IMR-90 (cell line): ENCODE measurements around the gene FAM78B. TPM values are rescaled to one million over a fixed set of nuclear protein-coding genes. Genes with fewer than 3 reads are reported as not detected.

Experiments used
- ATAC-seq: fragments of 200-7000 bp; cut with Tn5 transposase; 2 replicates; pipeline ENCODE4 v1.9.1; 2020; ENCODE audit warnings: low read depth, mild to moderate bottlenecking, moderate library complexity
- BruUV-seq: library from RNA; stranded (reverse); fragments of 400-500 nt; replicated peaks from 2 replicates; lab custom pipeline; 2021; lab: Mats Ljungman, UMichigan
- CTCF ChIA-PET: fragments of 300-600 bp; formaldehyde crosslinking; extraction: SDS; loops from one replicate; lab custom pipeline; 2021; ENCODE audit warnings: antibody characterized with exemption; lab: Yijun Ruan, JAX
- POLR2A ChIA-PET: fragments of 300-600 bp; sonication (Branson Sonifier 250); formaldehyde crosslinking; loops from one replicate; lab custom pipeline; 2022; ENCODE audit warnings: antibody characterized with exemption; ENCODE audit not compliant: unreplicated experiment; lab: Charles Lee
- DNase-seq: peaks from one replicate; pipeline ENCODE4 v3.0.0; 2013
- H2AFZ ChIP-seq: replicated peaks from 2 replicates; pipeline ENCODE3; 2013; ENCODE audit warnings: low read length, mild to moderate bottlenecking; ENCODE audit not compliant: poor library complexity
- H2AK5ac ChIP-seq: 2 replicates; pipeline ENCODE4 v1.6.1; 2013; ENCODE audit warnings: low read depth, low read length, inconsistent platforms
- H2AK9ac ChIP-seq: replicated peaks from 2 replicates; pipeline ENCODE3; 2013; ENCODE audit warnings: mild to moderate bottlenecking, low read depth, low read length, moderate library complexity; ENCODE audit not compliant: poor library complexity
- H2BK120ac ChIP-seq: 2 replicates; pipeline ENCODE4 v1.6.1; 2013; ENCODE audit warnings: low read depth, low read length, inconsistent platforms
- H2BK15ac ChIP-seq: 3 replicates; pipeline ENCODE4 v1.6.1; 2013; ENCODE audit warnings: low read depth, low read length, inconsistent platforms
- H2BK20ac ChIP-seq: 2 replicates; pipeline ENCODE4 v1.6.1; 2013; ENCODE audit warnings: low read depth, mild to moderate bottlenecking, inconsistent platforms, low read length, moderate library complexity
- H2BK5ac ChIP-seq: 2 replicates; pipeline ENCODE4 v1.6.1; 2013; ENCODE audit warnings: mild to moderate bottlenecking, low read depth, low read length, inconsistent platforms; ENCODE audit not compliant: poor library complexity, severe bottlenecking
- H3K14ac ChIP-seq: replicated peaks from 2 replicates; pipeline ENCODE4 v1.6.1; 2013; ENCODE audit warnings: low read depth, low read length, inconsistent platforms
- H3K18ac ChIP-seq: 2 replicates; pipeline ENCODE4 v1.6.1; 2013; ENCODE audit warnings: low read depth, low read length, control low read depth
- H3K23ac ChIP-seq: 2 replicates; pipeline ENCODE4 v1.6.1; 2013; ENCODE audit warnings: low read depth, low read length, inconsistent platforms
- H3K27ac ChIP-seq: 2 replicates; pipeline ENCODE4 v1.5.1; 2013; ENCODE audit warnings: mild to moderate bottlenecking, control low read depth, low read length; ENCODE audit not compliant: insufficient read depth
- H3K27me3 ChIP-seq: 2 replicates; pipeline ENCODE4 v1.6.1; 2013; ENCODE audit warnings: low read length; ENCODE audit not compliant: control insufficient read depth, insufficient read depth
- H3K36me3 ChIP-seq: 2 replicates; pipeline ENCODE4 v1.6.1; 2013; ENCODE audit warnings: low read length, mixed read lengths; ENCODE audit not compliant: control insufficient read depth, insufficient read depth
- H3K4ac ChIP-seq: 2 replicates; pipeline ENCODE4 v1.6.1; 2013; ENCODE audit warnings: low read depth, low read length, inconsistent platforms
- H3K4me1 ChIP-seq: 2 replicates; pipeline ENCODE4 v1.6.1; 2013; ENCODE audit warnings: low read length, mixed read lengths; ENCODE audit not compliant: control insufficient read depth, insufficient read depth
- H3K4me2 ChIP-seq: 2 replicates; pipeline ENCODE4 v1.6.1; 2013; ENCODE audit warnings: low read depth, mild to moderate bottlenecking, control low read depth, low read length, moderate library complexity
- H3K4me3 ChIP-seq: 2 replicates; pipeline ENCODE4 v1.5.1; 2013; ENCODE audit warnings: low read depth, mild to moderate bottlenecking, control low read depth, low read length, moderate library complexity; ENCODE audit not compliant: insufficient read depth
- H3K56ac ChIP-seq: 2 replicates; pipeline ENCODE4 v1.6.1; 2013; ENCODE audit warnings: low read length, inconsistent platforms; ENCODE audit not compliant: insufficient read depth; ENCODE audit errors: extremely low read depth
- H3K79me1 ChIP-seq, 2 experiments: 2 replicates each; pipeline ENCODE4 v1.6.1; 2013; ENCODE audit warnings: low read length in 2 of 2, inconsistent platforms in 1 of 2, low read depth in 1 of 2
- H3K9ac ChIP-seq: 2 replicates; pipeline ENCODE4 v1.6.1; 2013; ENCODE audit warnings: low read depth, low read length, control low read depth
- H3K9me1 ChIP-seq: 2 replicates; pipeline ENCODE4 v1.6.1; 2013; ENCODE audit warnings: low read length, inconsistent platforms; ENCODE audit not compliant: insufficient read depth
- H3K9me3 ChIP-seq: 2 replicates; pipeline ENCODE4 v1.6.1; 2013; ENCODE audit warnings: low read length; ENCODE audit not compliant: control insufficient read depth, insufficient read depth
- H4K20me1 ChIP-seq: 2 replicates; pipeline ENCODE4 v1.6.1; 2013; ENCODE audit warnings: low read length, inconsistent platforms; ENCODE audit not compliant: insufficient read depth
- H4K5ac ChIP-seq: 2 replicates; pipeline ENCODE4 v1.6.1; 2013; ENCODE audit warnings: mild to moderate bottlenecking, low read depth, low read length, control low read depth
- H4K8ac ChIP-seq, 2 experiments: 2 replicates each; pipeline ENCODE4 v1.6.1; 2013; ENCODE audit warnings: low read depth in 2 of 2, low read length in 2 of 2, control low read depth in 1 of 2, inconsistent platforms in 1 of 2
- H4K91ac ChIP-seq: 2 replicates; pipeline ENCODE4 v1.6.1; 2013; ENCODE audit warnings: low read depth, low read length, inconsistent platforms; ENCODE audit not compliant: insufficient read depth
- CEBPB ChIP-seq: IDR thresholded peaks from 2 replicates; pipeline ENCODE4 v1.6.1; 2012; ENCODE audit warnings: low read depth, low read length, improper control_type of control experiment
- FOS ChIP-seq: fragments of 150-350 bp; IDR thresholded peaks from 2 replicates; pipeline ENCODE4 v1.6.1; 2016; ENCODE audit warnings: low read depth, low read length
- MAFK ChIP-seq: IDR thresholded peaks from 2 replicates; pipeline ENCODE4 v1.6.1; 2012; ENCODE audit warnings: low read depth, low read length, improper control_type of control experiment
- NFE2L2 ChIP-seq: fragments of 150-350 bp; IDR thresholded peaks from 2 replicates; pipeline ENCODE4 v1.6.1; 2016; ENCODE audit warnings: low read depth, mild to moderate bottlenecking, low read length
- POLR2A ChIP-seq: IDR thresholded peaks from 2 replicates; pipeline ENCODE4 v1.6.1; 2012; ENCODE audit warnings: mild to moderate bottlenecking, low read depth, low read length
- RAD21 ChIP-seq: IDR thresholded peaks from 2 replicates; pipeline ENCODE4 v1.6.1; 2012; ENCODE audit warnings: low read length, improper control_type of control experiment
- RCOR1 ChIP-seq: IDR thresholded peaks from 2 replicates; pipeline ENCODE4 v1.6.1; 2012; ENCODE audit warnings: mild to moderate bottlenecking, low read length, improper control_type of control experiment; ENCODE audit not compliant: insufficient replicate concordance
- RFX5 ChIP-seq: IDR thresholded peaks from 2 replicates; pipeline ENCODE4 v1.8.0; 2012; ENCODE audit warnings: low read depth, mild to moderate bottlenecking, low read length, moderate library complexity
- SMC3 ChIP-seq: fragments of 150-350 bp; IDR thresholded peaks from 2 replicates; pipeline ENCODE4 v1.6.1; 2016; ENCODE audit warnings: low read depth, mild to moderate bottlenecking, antibody characterized with exemption, low read length, moderate library complexity
- WGBS, 2 experiments: methylation state at CpG; one replicate each; pipeline versions ENCODE4 v1.1.5 to v1.1.7; 2013; ENCODE audit warnings: missing lambda C conversion rate in 2 of 2; ENCODE audit not compliant: insufficient read length in 1 of 2; ENCODE audit errors: extremely low coverage in 2 of 2; 5-methylcytosine and 5-hydroxymethylcytosine counted together
- dilution Hi-C: fragments of 300-500 bp; cut with HindIII; formaldehyde crosslinking; loops from one replicate; pipeline ENCODE4 v1.14.3; 2018; ENCODE audit warnings: low sequenced_read_pairs; ENCODE audit not compliant: unreplicated experiment
- in situ Hi-C: fragments of 300-500 bp; cut with MboI; formaldehyde crosslinking; loops from 3 replicates; pipeline ENCODE4 v1.14.3; 2019; ENCODE audit warnings: low sequenced_read_pairs, inconsistent platforms, mixed read lengths
- intact Hi-C: fragments of 100-400 bp; cut with micrococcal nuclease; formaldehyde crosslinking; loops from 2 replicates; pipeline ENCODE4 v1.10.0; 2022
- polyA plus RNA-seq, 3 experiments: library from polyadenylated mRNA; depleted of rRNA; stranded (reverse); fragments of >200 nt; gene quantifications; 2 replicates each; pipeline ENCODE4 v1.2.3, GENCODE V29; 2012; ENCODE audit warnings: low replicate concordance in 1 of 3
- total RNA-seq: library from RNA; depleted of rRNA; stranded (reverse); fragments of >200 nt; gene quantifications from 2 replicates; pipeline ENCODE4 v1.2.3, GENCODE V29; 2012
- TF ChIP-seq, protein P1 (sequence below): fragments of 150-350 bp; IDR thresholded peaks from 2 replicates; pipeline ENCODE4 v1.6.1; 2017; ENCODE audit warnings: mild to moderate bottlenecking, antibody characterized with exemption, low read length, low read depth

FAM78B gene
- total and polyA plus RNA-seq, 2 of the 4 experiments (the other 2 are of a cell fraction) = under 0.01 to 0.12 TPM

DNA sequence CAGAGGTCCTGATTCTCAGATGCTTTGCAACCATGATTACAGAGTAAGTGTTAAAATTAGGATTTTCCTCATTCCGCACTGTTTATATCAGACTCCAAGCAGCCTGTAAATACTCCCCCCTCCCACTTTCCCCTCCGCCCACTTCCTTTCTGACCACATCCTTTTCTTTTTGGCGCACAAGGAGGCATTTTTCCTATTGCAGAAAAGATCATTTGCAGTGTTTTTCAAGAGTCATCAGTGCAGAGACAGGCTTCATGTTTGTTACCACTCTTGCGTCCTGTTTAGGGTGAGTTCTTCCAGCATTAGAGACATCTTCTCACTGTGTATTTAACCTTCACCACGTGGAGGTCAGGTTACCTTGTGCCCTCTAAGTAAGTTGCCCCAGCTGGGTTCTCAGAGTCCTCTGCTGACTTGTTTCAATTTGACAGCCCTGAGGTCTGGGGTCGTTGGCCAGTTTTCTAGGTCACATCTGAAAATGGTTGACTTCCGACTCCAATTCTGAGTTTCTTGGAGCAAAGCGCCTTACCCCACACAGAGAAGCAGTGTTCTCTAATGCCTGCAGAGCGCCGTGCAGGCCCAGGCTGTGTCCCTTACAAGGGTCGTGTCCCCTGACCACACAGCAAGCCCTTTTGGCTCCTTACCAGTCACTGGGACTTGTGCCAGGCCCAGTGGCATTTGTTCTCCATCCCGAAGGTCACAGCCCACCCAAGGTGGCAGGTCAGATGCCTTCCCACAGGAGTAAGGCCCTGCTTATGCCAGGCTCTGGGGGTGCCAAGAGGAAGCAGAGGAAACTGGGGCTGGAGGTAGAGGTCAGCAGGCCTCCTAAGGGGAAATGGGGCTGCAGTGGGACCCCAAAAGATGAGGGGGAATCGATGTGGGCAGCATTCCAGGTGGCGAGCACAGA is 85.6 kb downstream of the FAM78B start:
- DNase-seq (no peak), ATAC-seq (no peak)
- Histone ChIP-seq H2AK9ac (no peak overlapping the region), H2BK120ac (no peak overlapping the region), H3K4me1 (no peaks in the 10 kb centered on the region), H4K20me1 (no peaks in the 10 kb centered on the region), H3K27me3 (no peaks in the 10 kb centered on the region), H3K4ac (no peak overlapping the region), H2AFZ (no peak overlapping the region), H3K79me1 (no peaks in the 10 kb centered on the region), H3K4me3 (no peak overlapping the region), H3K56ac (no peak overlapping the region), H3K27ac (no peak overlapping the region), H2AK5ac (no peak overlapping the region), H4K91ac (no peak overlapping the region), H3K36me3 (no peaks in the 10 kb centered on the region), H2BK5ac (no peak overlapping the region), H3K9ac (no peak overlapping the region), H2BK15ac (no peak overlapping the region), H3K9me1 (no peaks in the 10 kb centered on the region), H3K18ac (no peak overlapping the region), H2BK20ac (no peak overlapping the region), H4K8ac (no peak overlapping the region), H3K14ac (no peak overlapping the region), H3K9me3 (peaks cover 17% of the 10 kb centered on the region; the same call in 1 of the 2 replicates), H3K23ac (no peak overlapping the region), H3K4me2 (no peak overlapping the region), H4K5ac (no peak overlapping the region)
- 44% methylated on average over 8 of the region's 14 CpGs; no CpG with 5 or more reads in 1 of the 2 experiments for WGBS, 2 experiments
- no TSS peak for BruUV-seq
- ChIA-PET CTCF (no interaction called here), POLR2A (no interaction called here)
- dilution Hi-C loops (no loop called here), intact Hi-C loops (no loop called here), in situ Hi-C loops (no loop called here)
- TF ChIP-seq RAD21 (no peak), SMC3 (no peak), RFX5 (no peak), NFE2L2 (no peak), POLR2A (no peak), FOS (no peak), MAFK (no peak), CEBPB (no peak), RCOR1 (no peak)
- TF ChIP-seq, protein P1, sequence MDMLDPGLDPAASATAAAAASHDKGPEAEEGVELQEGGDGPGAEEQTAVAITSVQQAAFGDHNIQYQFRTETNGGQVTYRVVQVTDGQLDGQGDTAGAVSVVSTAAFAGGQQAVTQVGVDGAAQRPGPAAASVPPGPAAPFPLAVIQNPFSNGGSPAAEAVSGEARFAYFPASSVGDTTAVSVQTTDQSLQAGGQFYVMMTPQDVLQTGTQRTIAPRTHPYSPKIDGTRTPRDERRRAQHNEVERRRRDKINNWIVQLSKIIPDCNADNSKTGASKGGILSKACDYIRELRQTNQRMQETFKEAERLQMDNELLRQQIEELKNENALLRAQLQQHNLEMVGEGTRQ = no peak
